HEK293T (cell line): ENCODE results near the gene OSER1.

Source experiments
- CTCF ChIA-PET: fragments of 350-600 bp; formaldehyde crosslinking; extraction: SDS; loops from one replicate; lab custom pipeline; 2021; ENCODE audit warnings: antibody characterized with exemption, inconsistent platforms; lab: Yijun Ruan, JAX
- POLR2A ChIA-PET: fragments of 350-600 bp; formaldehyde crosslinking; extraction: SDS; loops from one replicate; lab custom pipeline; 2020; ENCODE audit warnings: antibody characterized with exemption, inconsistent platforms; lab: Yijun Ruan, JAX
- DNase-seq: peaks from one replicate; pipeline ENCODE4 v3.0.0; 2012; ENCODE audit warnings: mixed read lengths; ENCODE audit errors: extremely low spot score
- ARNT ChIP-seq: fragments of 450-650 bp; IDR thresholded peaks from 2 replicates; pipeline ENCODE4 v1.6.1; 2017; ENCODE audit warnings: mild to moderate bottlenecking
- BHLHE40 ChIP-seq: fragments of 450-650 bp; IDR thresholded peaks from 2 replicates; pipeline ENCODE4 v1.6.1; 2016; ENCODE audit warnings: mild to moderate bottlenecking, moderate library complexity, borderline replicate concordance
- CTBP1 ChIP-seq: fragments of 450-650 bp; IDR thresholded peaks from 2 replicates; pipeline ENCODE4 v1.6.1; 2016; ENCODE audit warnings: borderline replicate concordance
- ELF4 ChIP-seq: fragments of 450-650 bp; IDR thresholded peaks from 2 replicates; pipeline ENCODE4 v1.6.1; 2017; ENCODE audit warnings: antibody characterized with exemption
- FOXA1 ChIP-seq: fragments of 450-650 bp; IDR thresholded peaks from 2 replicates; pipeline ENCODE4 v1.6.1; 2016; ENCODE audit warnings: mild to moderate bottlenecking
- FOXK2 ChIP-seq: fragments of 450-650 bp; IDR thresholded peaks from 2 replicates; pipeline ENCODE4 v1.6.1; 2016; ENCODE audit warnings: mild to moderate bottlenecking
- FOXM1 ChIP-seq: fragments of 450-650 bp; IDR thresholded peaks from 2 replicates; pipeline ENCODE4 v1.6.1; 2017; ENCODE audit warnings: mild to moderate bottlenecking, borderline replicate concordance
- HDGF ChIP-seq: fragments of 450-650 bp; IDR thresholded peaks from 2 replicates; pipeline ENCODE4 v1.6.1; 2017; ENCODE audit warnings: antibody characterized with exemption, borderline replicate concordance
- L3MBTL2 ChIP-seq: fragments of 450-650 bp; conservative IDR thresholded peaks from 2 replicates; pipeline ENCODE4 v1.6.1; 2016; ENCODE audit warnings: mild to moderate bottlenecking
- LEF1 ChIP-seq: fragments of 450-650 bp; IDR thresholded peaks from 2 replicates; pipeline ENCODE4 v1.6.1; 2017; ENCODE audit warnings: mild to moderate bottlenecking, borderline replicate concordance
- NFRKB ChIP-seq: fragments of 450-650 bp; IDR thresholded peaks from 2 replicates; pipeline ENCODE4 v1.6.1; 2016; ENCODE audit warnings: mild to moderate bottlenecking, moderate library complexity
- PKNOX1 ChIP-seq: fragments of 450-650 bp; IDR thresholded peaks from 2 replicates; pipeline ENCODE4 v1.6.1; 2016
- SP1 ChIP-seq: fragments of 450-650 bp; IDR thresholded peaks from 2 replicates; pipeline ENCODE4 v1.6.1; 2017
- SUZ12 ChIP-seq: fragments of 450-650 bp; IDR thresholded peaks from 2 replicates; pipeline ENCODE4 v1.6.1; 2016; ENCODE audit warnings: mild to moderate bottlenecking
- TARDBP ChIP-seq: fragments of 450-650 bp; IDR thresholded peaks from 2 replicates; pipeline ENCODE4 v1.6.1; 2016
- ZNF384 ChIP-seq: fragments of 450-650 bp; IDR thresholded peaks from 2 replicates; pipeline ENCODE4 v1.6.1; 2016

OSER1 gene

GRCh38 chr20:44208165-44208564 lies 2.4 kb downstream of the OSER1 start:
- ChIA-PET POLR2A (no interaction called here), CTCF (no interaction called here)
- DNase-seq: no peak
- TF ChIP-seq FOXA1: no peak
- TF ChIP-seq SP1: no peak
- no peak for TF ChIP-seq NFRKB
- no peak for TF ChIP-seq HDGF
- TF ChIP-seq TARDBP: no peak
- no peak for TF ChIP-seq SUZ12
- no peak for TF ChIP-seq FOXM1
- TF ChIP-seq BHLHE40: no peak
- no peak for TF ChIP-seq L3MBTL2
- no peak for TF ChIP-seq CTBP1
- no peak for TF ChIP-seq FOXK2
- TF ChIP-seq LEF1: no peak
- TF ChIP-seq ELF4: no peak
- TF ChIP-seq ARNT: no peak
- TF ChIP-seq PKNOX1: no peak
- no peak for TF ChIP-seq ZNF384

GRCh38 chr20:44207126-44207723 lies 3.3 kb downstream of the OSER1 start:
- ChIA-PET POLR2A (no interaction called here), CTCF (interaction anchor here (0.7 kb wide), 1 partner anchor 403 kb away, joined by 3 read pairs; no protein-coding TSS in a partner anchor)
- TF ChIP-seq SUZ12 (no peak), FOXM1 (no peak), L3MBTL2 (no peak), ZNF384 (no peak), FOXK2 (no peak), SP1 (no peak), NFRKB (no peak), PKNOX1 (no peak), LEF1 (no peak), FOXA1 (no peak), ARNT (no peak), ELF4 (no peak), BHLHE40 (no peak), HDGF (no peak), TARDBP (no peak), CTBP1 (no peak)
- DNase-seq: no peak

- DNase-seq: no peak
- TF ChIP-seq TARDBP (no peak), ELF4 (no peak), SP1 (no peak), NFRKB (no peak), ARNT (no peak), FOXK2 (no peak), HDGF (no peak), BHLHE40 (no peak), CTBP1 (no peak), FOXA1 (no peak), L3MBTL2 (no peak)
- ChIA-PET CTCF (no interaction called here), POLR2A (no interaction called here)
Observed at GRCh38 chr20:44206132-44206531, 4.4 kb downstream of the OSER1 start.

- no peak for DNase-seq
- CTCF ChIA-PET: no interaction called here
- TF ChIP-seq SP1: no peak
- no peak for TF ChIP-seq ELF4
- no peak for TF ChIP-seq NFRKB
- no peak for TF ChIP-seq CTBP1
- no peak for TF ChIP-seq PKNOX1
- TF ChIP-seq BHLHE40: no peak
- no peak for TF ChIP-seq HDGF
- TF ChIP-seq SUZ12: no peak
- no peak for TF ChIP-seq TARDBP
- POLR2A ChIA-PET: no interaction called here
Observed at GRCh38 chr20:44204832-44205215, 5.7 kb downstream of the OSER1 start.

- CTCF ChIA-PET: no interaction called here
- POLR2A ChIA-PET: no interaction called here
- no peak for TF ChIP-seq ELF4
- no peak for TF ChIP-seq HDGF
- TF ChIP-seq ZNF384: no peak
- no peak for TF ChIP-seq LEF1
- TF ChIP-seq NFRKB: no peak
- DNase-seq: no peak
Observed at GRCh38 chr20:44204156-44204831, 6.3 kb downstream of the OSER1 start.

- CTCF ChIA-PET: interaction anchor here (0.7 kb wide), 1 partner anchor 9 kb away, joined by 3 read pairs; no protein-coding TSS in a partner anchor
- TF ChIP-seq ELF4 (no peak), L3MBTL2 (no peak), SUZ12 (no peak), HDGF (no peak), PKNOX1 (no peak), BHLHE40 (no peak), FOXA1 (no peak), FOXK2 (no peak), ZNF384 (no peak), ARNT (no peak), TARDBP (no peak)
- POLR2A ChIA-PET: no interaction called here
- DNase-seq: no peak
Observed at GRCh38 chr20:44203161-44203560, 7.4 kb downstream of the OSER1 start.
